Colonic mucosa (tissue), 4 donors: ENCODE data around the gene MC1R. TPM values are rescaled to one million over a fixed set of nuclear protein-coding genes. Genes with fewer than 3 reads are reported as not detected.

Source experiments
- DNase-seq: peaks from one replicate; pipeline ENCODE4 v3.0.0-alpha.2; 2020
- H3K27ac ChIP-seq: fragments of 200-600 bp; one replicate; pipeline ENCODE4 v1.8.0; 2021
- H3K27me3 ChIP-seq: fragments of 200-600 bp; one replicate; pipeline ENCODE4 v1.8.0; 2021
- H3K36me3 ChIP-seq: fragments of 200-600 bp; one replicate; pipeline ENCODE4 v1.8.0; 2021
- H3K4me1 ChIP-seq: fragments of 200-600 bp; one replicate; pipeline ENCODE4 v1.8.0; 2021; ENCODE audit warnings: mild to moderate bottlenecking
- H3K4me3 ChIP-seq: fragments of 200-600 bp; one replicate; pipeline ENCODE4 v1.8.0; 2021
- H3K9ac ChIP-seq, 2 donors: one replicate each; pipeline ENCODE4 v1.7.0; 2013; ENCODE audit warnings: control low read depth in 2 of 2, low read depth in 2 of 2, low read length in 2 of 2
- H3K9me3 ChIP-seq: fragments of 200-600 bp; one replicate; pipeline ENCODE4 v1.8.0; 2021
- intact Hi-C: fragments of 100-400 bp; cut with DNase I; formaldehyde crosslinking; loops from one replicate; pipeline ENCODE4 v1.14.1; 2022
- total RNA-seq, 2 donors: library from RNA; stranded (reverse); fragmentation: NEBNext Ultra II Directional in 1 of 2; extraction: Animal tissue kit (Norgen Biotek cat#: 25700) in 1 of 2; gene quantifications; one replicate each; pipeline ENCODE4 v1.2.1, GENCODE V29; 2021
- TF ChIP-seq, protein P1 (sequence below): fragments of 200-600 bp; IDR thresholded peaks from one replicate; pipeline ENCODE4 v1.8.0; 2022; ENCODE audit warnings: antibody characterized with exemption, mild to moderate bottlenecking
- donor health status: healthy.
- donor health status: DM: no; HTN: no; CAD: no.
- donor health status: DM: no; HTN: no; CAD: no.

The MC1R gene
- total RNA-seq, 2 donors from 2014 or later, result 1.6 to 3.4 TPM

DNA sequence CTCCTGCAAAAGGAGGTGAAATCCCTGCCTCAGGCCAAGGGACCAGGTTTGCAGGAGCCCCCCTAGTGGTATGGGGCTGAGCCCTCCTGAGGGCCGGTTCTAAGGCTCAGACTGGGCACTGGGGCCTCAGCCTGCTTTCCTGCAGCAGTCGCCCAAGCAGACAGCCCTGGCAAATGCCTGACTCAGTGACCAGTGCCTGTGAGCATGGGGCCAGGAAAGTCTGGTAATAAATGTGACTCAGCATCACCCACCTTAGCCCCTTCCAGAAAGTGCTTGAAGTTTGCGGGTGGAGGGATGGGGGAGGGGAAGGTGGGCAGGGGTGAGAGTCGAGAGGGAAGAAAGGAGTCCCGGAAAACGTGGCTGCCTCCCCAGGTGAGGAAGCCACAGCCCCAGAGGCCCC, 2.1 kb downstream of the MC1R start:
- Histone ChIP-seq H3K4me1 (peaks cover 26% of the 10 kb centered on the region), H3K27ac (peak overlapping the region; percentile 85), H3K4me3 (no peak overlapping the region), H3K27me3 (peaks cover 30% of the 10 kb centered on the region), H3K9ac (no peak overlapping the region), H3K36me3 (no peaks in the 10 kb centered on the region), H3K9me3 (no peaks in the 10 kb centered on the region)
- DNase-seq, result no peak
- intact Hi-C loops, result no loop called here
- TF ChIP-seq, protein P1, sequence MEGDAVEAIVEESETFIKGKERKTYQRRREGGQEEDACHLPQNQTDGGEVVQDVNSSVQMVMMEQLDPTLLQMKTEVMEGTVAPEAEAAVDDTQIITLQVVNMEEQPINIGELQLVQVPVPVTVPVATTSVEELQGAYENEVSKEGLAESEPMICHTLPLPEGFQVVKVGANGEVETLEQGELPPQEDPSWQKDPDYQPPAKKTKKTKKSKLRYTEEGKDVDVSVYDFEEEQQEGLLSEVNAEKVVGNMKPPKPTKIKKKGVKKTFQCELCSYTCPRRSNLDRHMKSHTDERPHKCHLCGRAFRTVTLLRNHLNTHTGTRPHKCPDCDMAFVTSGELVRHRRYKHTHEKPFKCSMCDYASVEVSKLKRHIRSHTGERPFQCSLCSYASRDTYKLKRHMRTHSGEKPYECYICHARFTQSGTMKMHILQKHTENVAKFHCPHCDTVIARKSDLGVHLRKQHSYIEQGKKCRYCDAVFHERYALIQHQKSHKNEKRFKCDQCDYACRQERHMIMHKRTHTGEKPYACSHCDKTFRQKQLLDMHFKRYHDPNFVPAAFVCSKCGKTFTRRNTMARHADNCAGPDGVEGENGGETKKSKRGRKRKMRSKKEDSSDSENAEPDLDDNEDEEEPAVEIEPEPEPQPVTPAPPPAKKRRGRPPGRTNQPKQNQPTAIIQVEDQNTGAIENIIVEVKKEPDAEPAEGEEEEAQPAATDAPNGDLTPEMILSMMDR, result no peak

DNA sequence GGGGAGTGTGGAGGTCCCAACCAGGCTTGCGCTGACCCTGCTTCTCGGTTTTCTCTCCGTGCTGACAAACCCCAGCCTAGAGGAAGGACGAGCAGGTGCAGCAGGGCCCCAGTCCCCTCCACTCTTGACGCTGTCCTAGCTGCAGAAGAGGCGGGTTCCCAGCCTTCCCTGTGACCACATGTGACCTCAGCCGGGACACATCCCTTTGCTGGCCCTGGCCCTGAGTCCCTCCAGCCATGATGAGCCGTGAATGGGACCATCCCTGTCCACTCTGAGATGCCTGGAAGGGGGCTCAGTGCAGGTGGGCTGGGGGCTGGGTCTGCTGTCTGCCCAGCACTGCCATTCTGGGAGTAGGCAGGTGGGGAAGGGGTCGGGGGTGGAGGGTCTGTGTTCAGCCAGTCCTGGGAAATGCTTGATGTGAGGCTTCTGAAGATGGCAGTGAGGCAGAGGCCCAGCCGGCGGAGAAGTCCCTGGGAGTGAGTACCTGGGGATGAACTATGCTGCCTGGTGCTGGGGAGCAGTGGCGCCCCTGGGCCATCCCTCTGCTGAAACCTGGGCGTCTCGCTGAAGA, 2.6 kb downstream of the MC1R start:
- no peaks in the 10 kb centered on the region for H3K9me3 ChIP-seq
- H3K4me1 ChIP-seq, result peaks cover 28% of the 10 kb centered on the region
- TF ChIP-seq, protein P1, result no peak
- peak overlapping the region in 1 of 2 donors; percentile 58 for H3K9ac ChIP-seq
- H3K27me3 ChIP-seq, result peaks cover 33% of the 10 kb centered on the region
- peak overlapping the region; percentile 85 for H3K27ac ChIP-seq
- intact Hi-C loops, result no loop called here
- no peak for DNase-seq
- H3K36me3 ChIP-seq, result no peaks in the 10 kb centered on the region
- no peak overlapping the region for H3K4me3 ChIP-seq

DNA sequence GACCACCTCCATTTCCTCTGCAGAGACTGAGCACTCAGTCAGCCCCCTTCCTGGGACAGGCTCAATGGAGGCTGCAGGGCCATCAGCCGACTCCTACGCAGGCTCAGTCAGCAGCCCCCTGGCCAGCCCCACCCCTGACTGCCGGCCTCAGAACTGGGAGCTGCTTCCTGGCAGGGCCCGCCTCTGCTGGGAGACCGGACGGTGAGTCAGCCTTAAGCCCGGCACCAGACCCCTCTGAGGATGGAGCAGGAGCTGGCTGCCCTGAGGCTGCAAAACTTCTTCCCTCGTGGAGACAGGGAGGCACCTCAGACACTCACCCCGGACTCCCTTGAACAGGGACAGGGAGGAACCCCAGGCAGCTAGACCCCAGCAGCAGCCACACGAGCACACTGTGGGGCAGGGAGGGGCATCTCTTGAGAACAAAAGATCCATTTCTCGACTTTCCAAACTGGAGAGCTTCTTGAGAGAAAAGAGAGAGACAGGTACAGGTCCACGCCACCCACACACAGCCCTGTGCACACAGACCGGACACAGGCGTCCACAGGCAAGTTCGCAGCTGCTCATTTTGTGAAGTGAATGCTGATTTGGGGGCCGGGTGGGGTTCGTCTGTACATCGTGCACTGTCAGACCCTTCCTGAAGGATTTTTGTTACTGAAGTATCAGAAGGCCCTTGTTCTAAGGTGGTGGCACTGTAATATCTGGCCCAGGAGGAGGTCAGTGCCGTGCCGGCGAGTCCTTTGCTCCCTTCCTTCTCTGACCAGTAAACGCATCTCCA, 3.2 kb downstream of the MC1R start:
- H3K9me3 ChIP-seq, result no peaks in the 10 kb centered on the region
- H3K27ac ChIP-seq, result peak overlapping the region; percentile 85
- H3K9ac ChIP-seq, result peak overlapping the region; percentile 58 to 72
- intact Hi-C loops, result no loop called here
- H3K27me3 ChIP-seq, result peaks cover 33% of the 10 kb centered on the region
- peaks cover 28% of the 10 kb centered on the region for H3K4me1 ChIP-seq
- TF ChIP-seq, protein P1, result no peak
- H3K4me3 ChIP-seq, result peak overlapping the region; percentile 50
- peak; percentile 54 for DNase-seq
- H3K36me3 ChIP-seq, result no peaks in the 10 kb centered on the region

DNA sequence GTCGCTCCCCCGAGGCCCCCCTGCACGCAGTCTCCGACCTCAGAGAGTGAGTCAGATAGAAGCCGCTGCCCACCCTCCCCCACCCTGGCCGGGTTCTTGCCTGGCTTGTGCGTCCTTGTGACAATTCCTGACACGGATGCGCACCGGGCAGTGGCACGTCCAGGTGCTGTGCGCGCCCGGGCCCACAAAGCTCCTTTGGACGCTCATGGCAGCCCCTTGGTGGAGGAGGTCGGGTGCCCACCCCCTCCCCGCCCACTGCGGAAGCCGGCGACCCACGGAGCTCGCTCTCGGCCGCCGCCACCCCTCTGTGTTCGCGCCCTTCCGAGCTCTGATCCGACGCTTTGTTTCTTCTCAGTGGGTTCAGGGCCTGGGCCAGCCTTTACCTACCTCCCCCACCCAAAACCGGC, 3.8 kb downstream of the MC1R start:
- Histone ChIP-seq H3K27ac (peak overlapping the region; percentile 85), H3K9ac (peak overlapping the region in 1 of 2 donors; percentile 72), H3K4me1 (peaks cover 24% of the 10 kb centered on the region), H3K9me3 (no peaks in the 10 kb centered on the region), H3K27me3 (peaks cover 33% of the 10 kb centered on the region), H3K36me3 (no peaks in the 10 kb centered on the region), H3K4me3 (peak overlapping the region; percentile 50)
- intact Hi-C loops, result no loop called here
- DNase-seq, result peak; percentile 66
- TF ChIP-seq, protein P1, result no peak

- H3K4me1 ChIP-seq, result peaks cover 22% of the 10 kb centered on the region
- peaks cover 33% of the 10 kb centered on the region for H3K27me3 ChIP-seq
Measured at GRCh38 chr16:89922884-89923639, 4.4 kb downstream of the MC1R start, which contains the start of gene TUBB3. Gene TUBB3 (plus strand): TSS chr16:89923342. CDS start chr16:89923402, 60 bp downstream.

More at GRCh38 chr16:89922884-89923639, 4.4 kb downstream of the MC1R start, which contains the start of gene TUBB3:
- Histone ChIP-seq H3K4me3 (peak within 1 kb of the TSS; percentile 50), H3K36me3 (no peaks in the 10 kb centered on the region), H3K27ac (peak within 1 kb of the TSS; percentile 85), H3K9ac (peak within 1 kb of the TSS; percentile 58 to 72), H3K9me3 (no peaks in the 10 kb centered on the region)
- TF ChIP-seq, protein P1, result no peak
- peak; percentile 63 for DNase-seq
- intact Hi-C loops, result no loop called here
